ENCODE data around the gene LPCAT3.
"Not testable (repeated sequence)": the region's sequence is repeated elsewhere in the genome, so short reads cannot be mapped to it uniquely, and the experiment has no call there.

Gene LPCAT3, protein sequence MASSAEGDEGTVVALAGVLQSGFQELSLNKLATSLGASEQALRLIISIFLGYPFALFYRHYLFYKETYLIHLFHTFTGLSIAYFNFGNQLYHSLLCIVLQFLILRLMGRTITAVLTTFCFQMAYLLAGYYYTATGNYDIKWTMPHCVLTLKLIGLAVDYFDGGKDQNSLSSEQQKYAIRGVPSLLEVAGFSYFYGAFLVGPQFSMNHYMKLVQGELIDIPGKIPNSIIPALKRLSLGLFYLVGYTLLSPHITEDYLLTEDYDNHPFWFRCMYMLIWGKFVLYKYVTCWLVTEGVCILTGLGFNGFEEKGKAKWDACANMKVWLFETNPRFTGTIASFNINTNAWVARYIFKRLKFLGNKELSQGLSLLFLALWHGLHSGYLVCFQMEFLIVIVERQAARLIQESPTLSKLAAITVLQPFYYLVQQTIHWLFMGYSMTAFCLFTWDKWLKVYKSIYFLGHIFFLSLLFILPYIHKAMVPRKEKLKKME

GRCh38 chr12:7018350-7019042 lies at the start of gene LPCAT3:
Gene LPCAT3, minus strand, starts transcription at chr12:7018476. Its CDS starts 52 bp downstream, at chr12:7018424.
- DNase-seq = peak; percentile 85

DNA sequence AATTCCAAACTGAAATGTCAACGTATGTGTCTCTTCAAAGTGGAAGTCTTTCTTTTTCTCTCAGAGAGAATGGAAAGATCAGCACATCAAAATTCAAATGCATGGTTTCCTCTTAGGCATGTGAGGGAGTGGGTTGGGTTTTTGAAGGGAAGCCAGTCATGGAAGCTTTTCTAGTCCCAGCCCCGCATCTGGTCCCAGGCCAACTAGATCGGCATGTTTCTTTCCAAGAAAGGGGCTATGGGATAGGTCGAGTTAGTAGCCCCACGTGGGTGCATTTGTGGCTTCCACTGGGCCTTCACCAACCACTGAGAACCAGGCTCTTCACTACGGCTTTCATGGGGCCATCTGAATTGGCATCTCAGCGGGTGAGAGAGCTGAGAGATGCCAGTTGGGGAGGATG lies 48.8 kb upstream of the LPCAT3 start:
- no peak for DNase-seq

DNA sequence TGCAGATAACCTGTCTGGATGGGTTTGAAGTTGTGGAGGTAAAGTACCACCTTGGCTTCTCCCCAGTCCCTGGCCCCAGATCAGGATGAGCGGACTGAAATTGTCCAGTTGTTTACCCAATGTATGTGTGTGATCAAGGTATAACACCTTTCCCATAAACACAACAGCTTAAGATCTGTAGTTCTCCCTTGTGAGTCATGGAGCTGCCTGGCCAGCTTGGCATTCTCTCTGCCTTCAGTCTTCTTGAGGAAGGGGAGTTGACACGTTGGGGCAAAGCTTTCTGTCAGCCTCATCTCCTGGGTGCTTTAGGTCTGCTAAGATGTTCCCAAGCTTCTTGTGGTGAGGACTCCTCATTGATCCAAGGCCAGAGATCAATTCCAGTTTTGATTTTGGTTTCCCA lies 48.3 kb upstream of the LPCAT3 start:
- no peak for DNase-seq

- no peak for DNase-seq
Measured at GRCh38 chr12:7065073-7065623, 46.9 kb upstream of the LPCAT3 start.

- no peak for DNase-seq
Measured at GRCh38 chr12:7064516-7064915, 46.2 kb upstream of the LPCAT3 start.

DNA sequence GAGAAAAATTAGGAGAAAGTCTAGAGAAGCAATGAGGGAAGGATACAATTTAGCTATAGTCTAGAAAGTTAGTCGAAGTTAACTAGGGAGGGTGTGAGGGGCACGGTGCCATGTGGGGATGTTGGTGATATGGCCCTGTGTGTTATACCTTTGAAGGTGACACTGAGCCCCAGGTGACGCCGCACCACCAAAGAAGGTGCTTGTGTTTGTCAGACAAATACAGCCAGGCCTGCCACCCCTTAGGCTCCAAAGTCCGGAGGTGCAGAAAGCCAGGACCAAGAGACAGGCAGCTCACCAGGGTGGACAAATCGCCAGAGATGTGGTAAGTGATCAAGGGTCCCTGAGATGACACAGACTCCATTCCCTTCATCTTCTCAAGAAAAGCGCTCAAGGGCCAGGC lies 43.3 kb upstream of the LPCAT3 start:
- DNase-seq = no peak

- no peak for DNase-seq
Measured at GRCh38 chr12:7061138-7061537, 42.9 kb upstream of the LPCAT3 start.

DNA sequence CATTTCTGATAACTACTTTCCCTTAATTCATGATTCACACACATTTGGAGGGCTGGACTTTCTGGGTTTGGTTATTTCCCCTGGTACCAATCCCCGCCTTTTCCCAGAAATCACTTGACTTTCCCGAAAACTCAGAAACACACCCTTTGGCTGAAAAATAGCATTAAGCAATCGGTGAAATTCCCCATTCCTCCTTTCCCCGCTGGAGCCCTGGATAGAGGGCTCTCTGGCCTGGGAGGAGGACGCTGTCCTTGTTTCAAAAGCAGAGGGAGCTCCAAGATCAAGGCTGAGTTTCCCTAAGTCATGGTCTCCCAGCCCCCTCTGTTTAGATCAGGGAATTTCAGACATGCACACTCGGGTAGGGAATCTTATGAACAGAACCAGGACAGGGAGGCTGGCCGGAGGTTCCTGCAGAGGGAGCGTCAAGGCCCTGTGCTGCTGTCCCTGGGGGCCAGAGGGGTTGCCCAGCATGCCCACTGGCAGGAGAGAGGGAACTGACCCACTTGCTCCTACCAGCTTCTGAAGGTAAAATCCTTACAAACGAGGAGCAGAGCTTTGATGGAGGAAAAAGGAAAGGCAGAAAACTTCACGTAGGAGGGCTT lies 42.2 kb upstream of the LPCAT3 start, which contains the start of gene C1S:
Gene C1S, plus strand, starts transcription at position 366 of the 602 bp plus-strand sequence. CDS start 1,195 bp downstream, outside the sequence.
- DNase-seq = no peak

GRCh38 chr12:7059780-7060179 lies 41.5 kb upstream of the LPCAT3 start:
- no peak for DNase-seq

GRCh38 chr12:7058850-7059395 lies 40.6 kb upstream of the LPCAT3 start:
- no peak for DNase-seq

DNA sequence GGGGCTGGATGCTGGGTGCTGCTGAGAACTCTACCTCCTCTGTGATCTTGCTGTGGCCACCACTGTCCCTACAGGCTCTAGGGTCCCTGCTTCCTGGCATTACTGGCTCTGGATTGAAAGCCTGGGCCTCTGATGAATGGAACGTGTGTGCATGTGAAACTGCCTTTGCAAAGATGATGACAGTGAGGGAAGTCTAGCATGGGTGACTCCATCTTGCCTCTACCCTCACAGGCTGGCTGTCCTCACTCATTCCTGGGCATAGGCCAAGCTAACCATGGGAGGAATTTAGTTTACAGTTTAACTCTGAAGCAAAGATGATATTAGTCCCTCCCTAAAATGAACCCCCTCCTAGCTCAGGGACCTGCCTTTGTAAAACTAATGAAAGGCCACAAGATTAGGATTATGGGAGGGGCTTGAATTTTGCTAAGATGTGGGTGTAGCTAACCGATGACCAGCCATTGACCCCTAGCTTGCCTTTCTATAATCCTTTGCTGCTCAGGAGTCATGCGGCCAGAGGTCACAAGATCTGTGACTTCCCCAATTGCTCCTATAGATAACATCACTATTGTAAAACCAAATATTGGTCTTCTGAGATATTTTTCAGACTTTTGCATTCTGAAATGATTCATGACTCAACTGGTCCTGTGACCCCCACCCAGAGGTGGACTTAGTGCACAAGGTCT lies 40.0 kb upstream of the LPCAT3 start:
- no peak for DNase-seq

- DNase-seq = not testable (repeated sequence)
Measured at GRCh38 chr12:7055736-7056135, 37.5 kb upstream of the LPCAT3 start.

DNA sequence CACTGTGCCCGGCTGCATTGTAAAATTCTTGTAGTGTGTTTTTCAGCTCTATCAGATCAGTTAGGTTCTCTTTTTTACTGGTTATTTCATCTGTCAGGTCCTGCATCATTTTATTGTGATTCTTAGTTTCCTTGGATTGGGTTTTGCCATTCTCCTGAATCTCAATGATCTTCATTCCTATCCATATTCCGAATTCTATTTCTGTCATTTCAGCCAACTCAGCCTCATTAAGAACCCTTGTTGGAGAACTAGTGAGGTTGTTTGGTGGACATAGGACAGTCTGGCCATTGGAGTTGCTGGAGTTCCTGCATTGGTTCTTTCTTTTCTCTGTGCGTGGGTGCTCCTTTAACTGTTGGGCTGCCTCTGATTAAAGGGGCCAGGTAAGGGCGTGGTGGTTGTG lies 36.6 kb upstream of the LPCAT3 start:
- no peak for DNase-seq

DNA sequence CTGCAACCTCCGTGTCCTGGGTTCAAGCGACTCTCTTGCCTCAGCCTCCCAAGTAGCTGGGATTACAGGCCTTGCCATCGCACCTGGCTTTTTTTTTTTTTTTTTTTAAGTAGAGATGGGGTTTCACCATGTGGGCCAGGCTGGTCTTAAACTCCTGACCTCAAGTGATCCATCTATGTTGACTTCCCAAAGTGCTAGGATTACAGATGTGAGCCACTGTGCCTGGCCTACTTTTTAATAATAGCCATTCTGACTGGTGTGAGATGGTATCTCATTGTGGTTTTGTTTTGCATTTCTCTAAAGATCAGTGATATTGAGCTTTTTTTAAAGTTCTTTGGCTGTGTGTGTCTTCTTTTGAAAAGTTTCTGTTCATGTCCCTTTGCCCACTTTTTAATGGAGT lies 31.7 kb upstream of the LPCAT3 start:
- DNase-seq = not testable (repeated sequence)

DNA sequence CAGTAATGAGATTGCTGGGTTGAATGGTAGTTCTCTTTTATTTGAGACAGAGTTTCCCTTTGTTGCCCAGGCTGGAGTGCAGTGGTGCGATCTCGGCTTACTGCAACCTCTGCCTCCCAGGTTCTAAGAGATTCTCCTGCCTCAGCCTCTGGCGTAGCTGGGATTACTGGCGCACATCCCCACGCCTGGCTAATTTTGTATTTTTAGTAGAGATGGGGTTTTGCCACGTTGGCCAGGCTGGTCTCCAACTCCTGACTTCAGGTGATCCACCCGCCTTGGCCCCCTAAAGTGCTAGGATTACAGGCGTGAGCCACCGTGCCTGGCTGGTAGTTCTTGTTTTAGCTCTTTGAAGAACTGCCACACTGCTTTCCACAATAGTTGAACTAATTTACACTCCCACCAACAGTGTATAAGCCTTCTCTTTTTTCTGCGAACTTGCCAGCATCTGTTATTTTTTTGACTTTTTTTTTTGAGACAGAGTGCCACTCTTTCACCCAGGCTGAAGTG lies 31.2 kb upstream of the LPCAT3 start:
- DNase-seq = not testable (repeated sequence)

DNA sequence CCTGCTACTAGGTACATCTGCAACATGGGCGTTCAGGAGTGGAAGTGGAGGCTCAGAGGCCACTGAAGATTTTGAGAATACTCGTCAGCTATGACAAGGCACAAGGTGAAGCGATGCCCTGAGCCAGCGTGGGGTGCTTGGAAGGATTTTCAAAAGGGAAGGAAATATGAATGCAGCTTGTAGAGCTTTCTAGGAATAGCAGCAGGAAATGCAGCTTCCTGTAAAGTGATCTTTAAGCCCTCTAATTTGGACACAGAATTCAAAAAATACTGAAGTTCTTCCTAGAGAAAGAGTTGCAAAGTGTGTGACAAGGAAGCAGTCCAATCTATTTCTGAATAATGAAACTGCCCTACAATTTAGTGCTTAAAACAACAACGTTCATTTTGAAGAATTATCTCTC lies 29.0 kb upstream of the LPCAT3 start:
- DNase-seq = no peak

DNA sequence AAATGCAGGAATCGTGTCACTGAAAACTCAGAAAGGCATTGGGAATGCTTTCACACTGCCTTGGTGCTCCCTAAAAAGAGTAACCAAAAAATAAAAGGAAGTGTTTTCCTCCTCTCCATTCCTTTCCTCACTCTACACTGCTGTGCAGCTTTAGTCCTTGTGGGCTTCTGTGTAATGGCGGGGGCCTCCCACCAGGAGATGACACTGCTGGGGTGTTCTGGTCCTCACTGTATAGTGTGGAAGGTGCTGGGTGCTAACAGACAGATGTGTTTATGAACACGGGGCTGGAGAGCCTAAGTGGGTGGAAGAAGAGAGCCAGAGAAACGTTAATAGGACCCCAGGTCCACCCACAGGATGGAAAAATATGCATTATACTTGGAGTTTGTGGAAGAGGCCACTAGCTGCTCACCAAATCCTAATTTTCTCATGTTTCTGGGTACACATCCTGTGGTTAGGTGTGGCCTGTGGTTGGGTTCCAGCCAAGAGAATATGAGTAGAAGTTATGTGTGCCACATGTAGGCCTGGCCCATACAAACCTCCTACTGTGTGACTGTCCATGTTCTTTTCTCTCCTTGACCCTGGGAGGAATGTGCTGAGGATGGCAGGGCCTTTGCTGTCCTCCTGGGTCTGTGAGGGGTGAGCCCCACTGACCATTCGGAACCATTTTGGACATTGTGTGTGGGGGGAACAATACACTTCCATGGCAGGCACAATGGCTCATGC lies 28.3 kb upstream of the LPCAT3 start:
- no peak for DNase-seq

DNA sequence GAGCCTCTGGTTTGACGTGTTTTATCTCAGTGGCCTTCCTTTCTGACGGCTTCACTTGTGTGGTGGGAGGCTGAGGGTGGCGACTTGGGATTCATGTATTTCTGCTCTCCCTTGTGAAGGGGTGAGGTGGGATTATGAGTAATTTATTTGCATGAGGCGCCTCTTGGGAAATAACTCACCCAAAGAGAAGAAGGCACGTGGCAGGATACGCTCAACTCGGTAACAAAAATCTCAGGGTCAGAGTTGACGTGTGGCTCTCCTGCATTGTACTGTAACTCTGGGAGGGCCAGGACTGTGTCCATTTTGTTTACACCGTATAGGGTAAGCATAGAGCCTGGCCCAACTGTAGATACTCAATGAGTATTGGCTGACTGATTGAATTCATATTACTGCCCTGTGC lies 27.6 kb upstream of the LPCAT3 start:
- DNase-seq = no peak

DNA sequence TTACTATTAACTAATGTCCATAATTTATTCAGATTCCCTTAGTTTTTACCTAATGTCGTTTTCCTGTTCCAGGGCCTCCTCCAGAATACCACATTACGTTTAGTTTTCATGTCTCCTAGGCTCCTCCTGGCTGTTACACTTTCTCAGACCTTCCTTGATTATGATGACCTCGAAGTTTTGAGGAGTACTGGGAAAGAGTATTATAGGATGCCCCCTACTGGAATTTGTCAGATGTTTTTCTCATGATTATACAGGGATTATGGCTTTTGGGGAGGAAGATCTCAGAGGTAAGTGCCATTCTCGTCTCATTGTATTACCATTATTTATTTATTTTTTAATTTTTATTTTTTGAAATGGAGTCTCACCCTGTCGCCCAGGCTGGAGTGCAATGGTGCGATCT lies 24.6 kb upstream of the LPCAT3 start:
- DNase-seq = peak; percentile 1

GRCh38 chr12:7039403-7039802 lies 21.1 kb upstream of the LPCAT3 start:
- DNase-seq = no peak

- DNase-seq = no peak
Measured at GRCh38 chr12:7038591-7038990, 20.3 kb upstream of the LPCAT3 start.

DNA sequence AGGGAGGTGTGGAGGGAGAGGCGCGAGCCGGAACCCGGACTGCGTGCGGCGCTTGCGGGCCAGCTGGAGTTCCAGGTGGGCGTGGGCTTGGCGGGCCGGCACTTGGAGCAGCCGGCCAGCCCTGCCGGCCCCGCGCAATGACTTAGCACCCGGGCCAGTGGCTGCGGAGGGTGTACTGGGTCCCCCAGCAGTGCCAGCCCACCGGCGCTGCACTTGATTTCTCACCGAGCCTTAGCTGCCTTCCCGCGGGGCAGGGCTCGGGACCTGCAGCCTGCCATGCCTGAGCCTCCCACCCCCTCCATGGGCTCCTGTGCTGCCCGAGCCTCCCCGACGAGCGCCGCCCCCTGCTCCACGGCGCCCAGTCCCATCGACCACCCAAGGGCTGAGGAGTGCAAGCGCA lies 19.1 kb upstream of the LPCAT3 start:
- DNase-seq = not testable (repeated sequence)
